ELR (cell line): ENCODE data around the gene CIT.
"Not testable (repeated sequence)": the region's sequence is repeated elsewhere in the genome, so short reads cannot be mapped to it uniquely, and the experiment has no call there.

Source experiments
- DNase-seq: peaks from one replicate; pipeline ENCODE4 v3.0.0-alpha.2; 2015; ENCODE audit warnings: low read depth

Gene CIT

DNA sequence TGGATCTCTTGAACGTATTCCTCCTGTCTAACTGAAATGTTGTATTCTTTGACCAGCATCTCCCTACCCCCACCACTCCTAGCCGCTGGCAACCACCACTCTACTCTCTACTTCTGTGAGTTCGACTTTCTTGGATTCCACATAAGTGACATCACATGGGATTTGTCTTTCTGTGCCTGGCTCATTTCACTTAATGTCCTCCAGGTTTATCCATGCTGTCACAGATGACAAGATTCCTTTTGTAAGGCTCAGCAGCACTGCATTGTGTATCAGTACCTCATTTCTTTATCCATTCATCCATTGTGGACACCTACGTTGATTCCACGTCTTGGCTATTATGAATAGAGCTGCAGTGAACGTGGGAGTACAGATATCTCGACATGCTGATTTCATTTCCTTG lies 198.7 kb downstream of the CIT start:
- DNase-seq, result no peak

DNA sequence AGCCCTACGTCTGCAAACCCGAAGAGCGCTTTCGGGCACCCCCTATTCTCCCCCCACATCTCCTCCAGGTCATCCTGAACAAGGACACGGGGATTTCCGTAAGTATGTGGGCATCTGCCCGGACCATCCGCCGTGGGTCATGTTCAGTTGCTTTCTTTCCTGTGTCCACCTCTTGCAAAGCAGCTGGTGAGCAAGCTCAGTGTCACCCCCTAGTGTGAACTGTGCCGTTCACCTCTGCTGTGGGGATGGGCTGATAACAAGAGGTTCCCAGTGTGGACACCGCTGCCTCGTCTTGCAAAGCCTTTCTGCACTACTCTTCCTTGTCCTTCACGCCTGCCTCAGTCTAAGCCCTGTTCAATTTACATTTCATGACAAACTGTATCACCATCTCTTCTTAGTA lies 200.5 kb downstream of the CIT start:
- DNase-seq, result no peak

DNA sequence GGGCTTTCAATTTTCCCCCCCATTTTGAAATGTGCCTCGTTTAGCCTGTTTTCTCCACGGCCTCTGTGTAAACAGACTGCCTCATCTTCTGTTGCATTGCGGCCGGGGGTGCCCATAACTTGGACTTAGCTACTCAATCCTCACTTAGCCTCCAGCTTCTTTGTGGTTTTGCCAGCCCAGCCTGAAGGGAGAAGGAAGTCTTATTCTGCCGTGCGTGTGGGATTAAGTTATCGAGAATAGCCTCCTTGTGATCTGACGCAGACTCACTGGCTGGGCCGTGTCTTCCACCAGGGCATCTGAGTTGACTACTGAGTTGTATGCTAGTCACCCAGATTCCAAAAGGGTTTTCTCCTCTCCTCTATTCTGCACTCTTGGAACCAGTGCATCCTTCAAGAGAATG lies 201.1 kb downstream of the CIT start:
- no peak for DNase-seq

DNA sequence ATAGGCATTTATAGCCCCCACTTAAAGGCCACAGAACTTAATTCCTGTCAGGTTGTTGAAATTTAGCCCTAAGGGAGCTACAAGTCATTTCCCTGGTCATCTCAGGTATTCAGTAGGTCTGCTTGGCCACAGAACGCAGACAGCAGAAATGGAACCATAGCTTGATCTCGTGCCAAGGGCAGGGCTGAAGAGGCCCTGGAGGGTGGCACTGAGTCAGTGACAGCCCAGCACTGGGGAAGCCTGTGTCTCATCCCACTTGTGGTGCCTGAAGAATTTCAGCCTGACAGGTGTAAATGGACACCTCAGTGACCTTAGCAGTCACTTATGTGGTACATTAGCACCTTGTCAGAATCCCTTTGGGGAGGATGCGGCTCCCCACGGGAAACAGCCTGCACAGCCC lies 202.6 kb downstream of the CIT start:
- no peak for DNase-seq

DNA sequence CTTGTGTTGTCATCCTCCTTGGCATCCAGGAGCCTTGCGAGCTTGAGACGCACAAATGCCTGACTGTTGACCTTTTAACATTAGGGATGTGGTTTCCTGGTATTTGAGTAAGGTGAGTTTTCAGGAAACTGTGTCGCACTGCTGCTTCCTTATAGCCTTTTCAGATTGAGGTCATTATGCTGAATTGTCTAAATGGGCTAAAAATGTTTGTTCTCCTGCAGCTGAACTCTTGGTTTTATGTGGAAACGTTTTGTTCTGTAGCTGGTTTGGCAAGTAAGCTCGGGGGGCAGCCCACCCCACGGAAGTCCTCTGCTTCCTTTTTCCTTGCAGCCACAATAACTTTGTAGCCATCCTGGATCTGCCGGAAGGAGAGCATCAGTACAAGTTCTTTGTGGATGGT lies 203.5 kb downstream of the CIT start:
- DNase-seq, result no peak

DNA sequence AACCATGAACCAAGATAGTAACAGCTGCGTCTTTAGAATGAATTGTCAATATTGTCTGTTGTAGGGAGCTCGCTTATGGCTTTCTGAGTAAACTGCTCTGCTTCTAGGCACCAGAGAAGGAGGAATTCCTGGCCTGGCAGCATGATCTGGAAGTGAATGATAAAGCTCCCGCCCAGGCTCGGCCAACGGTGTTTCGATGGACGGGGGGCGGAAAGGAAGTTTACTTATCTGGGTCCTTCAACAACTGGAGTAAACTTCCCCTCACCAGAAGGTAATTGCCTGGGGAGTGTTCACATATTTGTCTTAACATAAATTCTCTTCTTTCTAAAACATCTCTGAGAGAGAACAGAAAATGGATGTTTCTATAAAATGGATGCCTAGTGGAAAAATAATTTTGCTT lies 204.9 kb downstream of the CIT start:
- DNase-seq, result no peak

DNA sequence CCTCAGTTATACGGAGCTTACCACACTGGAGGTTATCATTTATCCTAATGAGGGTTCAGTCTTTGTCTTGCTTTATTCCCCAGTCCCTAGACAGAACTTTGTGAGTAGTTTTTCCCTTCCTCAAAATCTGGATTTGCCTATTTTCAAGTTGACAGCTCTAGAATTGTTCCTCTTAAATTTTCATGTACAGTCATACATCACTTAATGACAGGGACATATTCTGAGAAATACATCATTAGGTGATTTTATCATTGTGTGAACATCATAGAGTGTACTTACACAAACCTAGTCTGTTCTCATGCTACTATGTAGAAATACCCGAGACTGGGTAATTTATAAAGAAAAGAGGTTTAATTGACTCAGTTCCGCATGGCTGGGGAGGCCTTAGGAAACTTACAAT lies 206.1 kb downstream of the CIT start:
- DNase-seq, result no peak

DNA sequence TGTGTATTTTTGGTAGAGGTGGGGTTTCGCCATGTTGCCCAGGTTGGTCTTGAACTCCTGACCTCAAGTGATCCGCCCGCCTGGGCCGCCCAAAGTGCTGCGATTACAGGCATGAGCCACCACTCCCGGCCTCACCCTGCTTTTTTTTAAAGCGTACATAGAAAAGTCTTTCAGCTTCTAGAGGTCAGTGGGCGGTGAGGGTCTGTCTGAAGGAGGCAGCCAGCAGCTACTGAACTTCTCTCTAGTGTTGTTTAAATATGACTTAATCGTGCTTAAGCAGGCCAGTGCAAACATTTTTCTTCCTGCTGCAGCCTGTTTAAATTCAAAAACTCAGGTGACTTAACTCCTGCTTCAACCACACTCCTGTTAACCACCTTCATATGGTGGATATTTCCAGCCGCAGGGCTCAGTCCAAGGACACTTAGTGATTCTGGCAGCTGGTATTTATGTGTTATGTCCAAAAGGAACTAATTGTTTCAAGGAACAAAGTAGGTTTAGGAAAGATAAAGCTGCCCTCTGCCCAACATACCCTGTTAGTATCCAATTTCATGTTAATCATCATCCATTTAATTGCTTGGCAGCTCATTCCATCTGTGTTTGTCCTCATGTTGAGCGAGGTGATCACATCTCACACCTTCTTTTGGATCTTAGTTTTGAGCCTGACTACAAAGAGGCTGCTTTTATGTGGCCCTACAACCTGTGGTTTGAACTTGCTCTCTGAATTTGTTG lies 207.2 kb downstream of the CIT start:
- no peak for DNase-seq

DNA sequence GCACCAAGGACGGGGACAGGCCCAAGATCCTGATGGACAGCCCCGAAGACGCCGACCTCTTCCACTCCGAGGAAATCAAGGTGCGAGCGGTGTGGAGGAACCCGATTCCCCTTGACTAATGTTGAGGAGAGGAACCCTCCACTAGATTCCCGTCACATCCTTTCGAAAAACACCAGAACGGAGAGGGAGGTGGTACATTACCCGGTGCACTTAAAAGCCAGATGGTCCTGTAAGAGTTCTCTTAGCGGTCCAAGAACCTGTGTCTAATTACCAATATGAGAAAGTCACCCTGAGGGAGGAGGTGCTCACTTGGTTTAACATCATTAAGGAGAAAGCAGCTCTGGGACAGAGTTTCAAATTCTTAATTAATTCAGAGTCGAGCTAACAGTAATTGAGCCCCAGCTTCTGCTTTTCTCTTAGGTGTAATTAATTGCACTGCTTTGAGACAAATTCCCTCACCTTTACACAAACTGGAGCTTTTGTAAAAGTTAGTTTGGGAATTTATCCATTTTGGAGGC lies 208.7 kb downstream of the CIT start:
- peak; percentile 32 for DNase-seq

DNA sequence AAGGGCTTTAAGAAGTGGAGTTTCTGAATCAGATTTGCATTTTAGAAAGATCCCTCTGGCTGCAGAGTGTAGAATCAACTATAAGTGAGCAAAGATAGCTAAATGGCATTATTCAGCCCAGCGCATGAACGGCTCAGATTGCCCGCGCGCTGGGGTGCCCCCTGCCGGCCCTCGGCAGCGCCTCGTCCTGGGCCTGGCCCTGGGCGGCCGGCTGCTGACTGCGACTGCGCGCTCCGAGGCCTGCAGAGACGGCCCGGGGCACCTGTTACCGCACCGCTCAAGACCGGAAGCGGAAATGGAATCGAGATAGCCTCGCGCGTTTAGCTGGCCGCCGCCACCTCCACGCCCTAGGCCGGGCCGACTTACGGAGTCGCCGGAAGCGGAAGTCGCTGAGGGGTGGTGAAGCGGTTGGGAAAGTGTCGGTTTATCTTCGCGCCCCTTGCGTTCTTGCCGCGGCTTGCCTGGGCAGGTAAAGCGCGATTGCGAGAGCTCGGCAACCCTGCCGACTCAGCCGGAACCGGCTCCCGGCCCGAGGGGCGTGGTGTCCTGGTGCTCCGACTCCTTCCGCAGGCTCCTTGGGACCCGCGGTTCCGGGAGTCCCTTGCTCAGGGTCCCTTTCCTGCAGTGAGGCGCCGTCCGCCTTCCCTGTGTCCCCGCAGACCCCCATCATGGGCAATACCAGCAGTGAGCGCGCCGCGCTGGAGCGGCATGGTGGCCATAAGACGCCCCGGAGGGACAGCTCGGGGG lies 209.4 kb downstream of the CIT start, which contains the start of gene PRKAB1:
PRKAB1 (plus strand) TSS at position 557 of the 747 bp plus-strand sequence; CDS start at position 669, 112 bp downstream.
- DNase-seq, result peak; percentile 98

DNA sequence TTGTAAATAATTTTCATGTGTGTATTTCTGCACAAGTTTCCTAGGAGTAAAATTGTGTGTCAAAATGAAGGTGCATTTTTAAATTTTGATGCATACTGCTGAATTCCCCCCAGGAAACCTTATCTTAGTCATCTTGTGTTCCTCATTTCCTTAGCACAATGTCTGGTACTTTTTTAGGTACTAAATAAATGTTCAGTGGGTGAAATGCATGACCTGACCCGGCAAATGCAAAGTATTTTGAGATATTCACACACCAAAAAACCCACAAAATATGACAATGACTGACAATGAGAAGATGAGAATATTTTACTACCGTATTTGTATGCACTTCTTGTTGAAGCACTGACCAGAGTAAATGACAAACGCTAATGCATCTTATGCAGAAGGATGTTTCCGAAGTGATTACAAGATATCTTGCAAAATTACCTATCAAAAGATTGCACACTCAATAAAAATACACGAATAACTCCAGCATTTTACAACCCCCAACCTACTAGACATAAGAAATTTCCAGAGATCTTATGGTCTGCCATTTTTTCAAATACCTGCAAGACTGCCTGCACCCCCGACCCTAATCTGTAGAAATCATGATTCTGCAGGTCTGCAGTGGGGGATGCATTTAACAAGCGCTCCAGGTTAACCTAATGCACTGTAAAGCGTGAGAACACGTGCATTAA lies 210.1 kb downstream of the CIT start:
- no peak for DNase-seq

DNA sequence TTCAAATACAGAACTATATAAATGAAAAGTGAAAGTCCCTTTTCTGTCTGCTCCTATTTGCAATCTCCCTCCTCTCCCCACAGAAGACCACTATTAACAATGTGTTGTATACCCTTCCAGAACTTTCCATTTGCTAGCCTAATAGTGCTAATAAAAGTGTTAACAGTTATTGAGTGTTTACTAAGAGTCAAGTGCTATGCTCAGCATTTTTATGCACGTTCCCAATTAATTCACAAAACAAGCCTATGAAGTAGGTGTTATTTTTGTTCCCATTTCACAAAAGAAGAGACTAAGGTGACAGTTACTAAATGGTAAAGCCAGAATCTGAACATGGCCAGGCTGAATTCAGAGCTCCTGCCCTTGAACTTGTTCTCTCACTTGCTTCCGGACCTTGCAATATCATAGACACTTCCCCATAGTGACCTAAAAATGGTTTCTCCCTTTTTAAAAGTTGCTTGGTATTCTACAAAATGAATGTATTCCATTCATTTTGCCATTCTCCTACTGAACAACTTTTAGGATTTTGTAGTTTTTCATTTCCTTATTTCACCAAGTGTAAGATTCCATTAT lies 210.8 kb downstream of the CIT start:
- DNase-seq, result no peak

DNA sequence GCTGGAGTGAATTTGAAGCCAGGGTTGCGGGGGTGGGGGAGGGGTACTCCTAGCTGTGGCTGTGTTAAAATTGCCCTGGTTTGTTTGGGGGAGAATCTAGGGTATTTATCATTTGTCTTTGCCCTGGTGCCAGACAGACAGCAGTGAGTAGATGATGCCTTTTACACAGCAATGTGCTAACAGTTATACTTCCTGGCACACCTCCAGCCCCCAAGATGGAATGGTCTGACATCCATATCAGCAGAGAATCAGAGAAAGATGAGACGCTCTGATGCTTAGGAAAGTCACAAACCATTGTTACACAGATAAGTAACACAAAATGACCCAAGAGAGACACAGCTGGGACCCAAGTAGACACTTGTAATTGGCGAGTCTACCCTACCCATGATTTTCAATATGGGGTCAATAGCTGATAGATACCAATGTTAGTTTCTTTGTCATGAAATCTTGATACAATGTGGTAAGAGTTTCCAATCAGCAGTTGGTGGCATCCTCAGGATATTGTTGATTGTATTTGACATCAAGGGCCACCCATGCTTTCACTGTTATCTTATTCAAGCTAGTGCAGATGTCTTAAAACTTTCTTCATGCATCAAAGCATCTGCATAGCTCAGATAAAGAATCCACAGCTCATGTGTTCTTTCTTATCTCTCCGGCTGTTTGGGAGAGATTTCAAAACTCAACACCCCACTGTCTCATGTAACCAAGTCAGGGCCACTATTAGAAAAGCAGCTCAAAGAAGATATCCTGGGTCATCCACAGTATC lies 211.8 kb downstream of the CIT start:
- DNase-seq, result no peak

DNA sequence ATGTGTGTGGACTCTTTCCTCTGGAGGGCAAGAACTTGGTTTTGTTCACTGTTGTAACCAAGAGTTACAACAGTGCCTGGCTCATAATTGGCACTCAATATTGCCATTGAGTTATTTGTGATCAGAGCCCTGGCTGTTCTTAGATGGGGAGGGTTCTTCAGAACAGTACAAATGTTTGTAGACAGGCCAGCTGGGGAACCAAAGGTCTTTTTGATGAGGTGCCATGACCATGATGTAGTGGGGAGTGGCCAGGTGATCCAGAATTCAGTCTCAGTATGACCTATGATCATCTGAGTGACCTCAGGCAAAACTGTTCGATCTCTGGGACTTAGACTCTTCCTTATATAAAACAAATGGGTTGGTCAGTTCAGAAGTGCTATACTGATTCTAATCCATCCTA lies 212.5 kb downstream of the CIT start:
- no peak for DNase-seq

DNA sequence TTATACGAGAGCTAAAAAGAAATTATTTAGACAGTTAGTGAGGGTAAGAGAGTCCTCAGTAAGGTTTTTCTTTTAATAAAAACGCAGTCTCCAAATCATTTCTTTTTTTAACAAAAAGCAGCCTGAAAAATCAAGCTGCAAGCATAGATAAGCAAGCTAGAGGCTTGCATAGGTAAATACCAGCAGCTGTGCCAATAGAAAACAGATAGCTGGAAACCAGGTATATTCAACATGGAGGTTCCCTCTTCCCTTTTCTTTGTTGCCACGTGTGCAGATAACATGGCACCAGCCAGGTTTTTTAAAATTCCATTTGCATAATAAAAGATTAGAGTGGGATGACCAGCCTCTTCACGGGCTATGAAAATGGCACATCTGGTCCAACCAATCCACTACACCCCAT lies 215.2 kb downstream of the CIT start:
- no peak for DNase-seq

DNA sequence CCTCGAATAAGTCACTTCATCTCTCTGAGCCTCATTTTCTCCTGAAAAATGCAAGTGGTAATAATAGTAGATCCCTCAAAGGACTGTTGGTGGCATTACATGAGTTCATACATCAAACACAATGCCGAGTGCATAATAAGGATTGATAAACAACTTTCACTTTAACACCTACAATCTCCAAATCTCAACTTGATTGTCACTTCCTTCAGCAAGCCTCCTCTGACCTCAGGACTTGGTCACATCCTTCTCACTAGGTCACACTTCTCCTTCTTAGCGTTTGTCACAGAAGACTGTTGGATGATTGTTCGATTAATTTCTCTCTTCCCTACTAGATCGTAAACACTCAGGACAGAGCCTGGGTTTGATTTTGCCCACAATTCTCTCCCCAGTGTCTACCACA lies 217.0 kb downstream of the CIT start:
- no peak for DNase-seq

DNA sequence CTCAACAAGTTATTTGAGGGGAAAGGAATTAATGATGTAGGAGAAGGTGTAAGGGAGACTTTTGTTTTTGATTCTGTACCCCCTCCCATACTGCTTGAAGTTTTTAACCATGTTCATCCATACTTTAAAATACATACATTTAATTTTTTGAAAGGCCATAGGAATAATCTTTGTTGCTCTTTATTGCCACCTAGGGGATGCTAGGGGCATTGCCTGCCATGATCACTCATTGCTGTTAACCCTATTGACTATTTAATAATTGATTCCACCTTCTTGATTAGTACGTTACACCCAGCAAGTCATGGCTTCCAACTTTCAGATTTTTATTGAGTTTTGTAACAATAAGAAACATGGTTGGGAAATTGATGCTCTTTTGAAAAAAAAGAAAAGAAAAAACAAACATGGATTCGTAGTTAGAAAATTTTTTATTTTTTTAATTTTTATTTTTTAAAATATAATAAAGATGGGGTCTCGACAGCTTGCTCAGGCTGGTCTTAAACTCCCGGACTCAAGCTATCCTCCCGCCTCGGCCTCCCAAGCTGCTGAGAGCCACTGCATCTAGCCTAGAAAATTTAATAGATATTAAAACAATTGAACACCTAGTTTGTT lies 217.7 kb downstream of the CIT start:
- DNase-seq, result peak; percentile 52

DNA sequence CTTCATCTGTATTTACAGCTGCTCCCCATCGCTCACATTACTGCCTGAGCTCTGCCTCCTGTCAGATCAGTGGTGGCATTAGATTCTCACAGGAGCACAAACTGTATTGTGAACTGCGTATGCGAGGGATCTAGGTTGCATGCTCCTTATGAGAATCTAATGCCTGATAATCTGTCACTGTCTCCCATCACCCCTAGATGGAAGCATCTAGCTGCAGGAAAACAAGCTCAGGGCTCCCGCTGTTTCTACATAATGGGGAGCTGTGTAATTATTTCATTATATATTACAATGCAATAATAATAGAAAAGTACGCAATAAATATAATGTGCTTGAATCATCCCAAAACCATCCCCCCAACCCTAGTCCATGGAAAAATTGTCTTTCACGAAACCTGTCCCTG lies 219.0 kb downstream of the CIT start:
- DNase-seq, result not testable (repeated sequence)

DNA sequence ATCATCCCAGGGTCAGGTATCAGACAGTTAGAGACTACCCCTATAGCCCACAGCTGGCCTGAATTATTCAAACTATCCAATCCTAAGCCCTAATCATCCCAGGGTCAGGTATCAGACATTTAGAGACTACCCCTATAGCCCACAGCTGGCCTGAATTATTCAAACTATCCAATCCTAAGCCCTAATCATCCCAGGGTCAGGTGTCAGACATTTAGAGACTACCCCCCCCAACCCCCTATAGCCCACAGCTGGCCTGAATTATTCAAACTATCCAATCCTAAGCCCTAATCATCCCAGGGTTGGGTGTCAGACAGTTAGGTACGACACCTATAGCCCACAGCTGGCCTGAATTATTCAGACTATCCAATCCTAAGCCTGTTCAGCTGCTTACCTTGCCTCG lies 220.1 kb downstream of the CIT start:
- DNase-seq, result not testable (repeated sequence)

DNA sequence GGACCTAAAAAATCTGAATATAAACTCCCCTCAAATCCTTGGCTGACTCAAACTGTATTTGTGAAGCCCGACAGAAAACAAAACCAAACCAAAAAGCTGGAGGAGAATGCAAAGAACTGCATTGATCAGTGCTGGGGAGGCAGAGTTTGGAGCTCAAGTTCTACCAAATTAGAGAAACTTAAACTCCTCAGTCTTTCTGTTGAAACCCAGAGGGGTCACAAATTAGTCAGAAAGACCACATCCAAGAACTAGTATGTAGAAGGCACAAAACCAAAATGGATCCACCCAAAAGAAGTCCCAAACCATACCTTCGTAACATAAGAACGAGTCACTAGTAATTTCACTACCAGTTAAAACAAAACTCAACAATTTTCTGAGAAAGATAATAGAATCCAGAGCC lies 224.5 kb downstream of the CIT start:
- DNase-seq, result no peak

DNA sequence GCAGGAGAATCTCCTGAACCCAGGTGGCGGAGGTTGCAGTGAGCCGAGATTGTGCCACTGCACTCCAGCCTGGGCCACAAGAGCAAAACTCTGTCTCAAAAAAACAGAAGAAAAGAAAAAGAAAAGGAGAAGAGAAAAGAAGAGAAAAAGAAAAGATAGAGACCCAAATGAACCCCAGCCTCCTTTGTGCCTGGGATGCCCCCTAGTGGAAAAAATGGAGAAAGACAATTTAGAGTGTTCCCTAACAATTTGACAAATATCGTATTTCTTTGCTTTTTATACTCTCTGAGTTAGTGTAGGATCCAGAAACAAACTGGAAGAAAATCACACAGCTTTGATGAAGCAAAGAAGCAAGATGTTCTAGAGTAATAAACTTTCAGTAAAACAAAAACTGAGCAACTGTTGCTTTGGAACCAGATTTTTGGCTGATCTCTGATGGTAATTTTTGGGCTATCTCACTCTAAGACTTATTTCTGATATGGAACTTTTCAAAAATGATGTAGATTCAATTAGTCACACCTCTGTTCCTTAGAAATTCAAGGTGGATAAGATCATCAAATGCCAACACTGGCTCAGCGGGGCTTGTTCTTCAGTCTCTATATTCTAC lies 227.8 kb downstream of the CIT start:
- peak; percentile 42 for DNase-seq
